H9 (cell line): Measurements from ENCODE around the gene DGCR8. TPM values are rescaled to one million over a fixed set of nuclear protein-coding genes. Genes with fewer than 3 reads are reported as not detected.

Experiments
- DNase-seq: peaks from one replicate; pipeline ENCODE4 v3.0.0-alpha.2; 2017
- H2AFZ ChIP-seq: one replicate; pipeline ENCODE4 v1.6.1; 2013; ENCODE audit warnings: mild to moderate bottlenecking, low read length, control low read depth, moderate library complexity
- H2AK5ac ChIP-seq: 2 replicates; pipeline ENCODE4 v1.6.1; 2013; ENCODE audit warnings: low read length, control low read depth, mixed read lengths; ENCODE audit not compliant: insufficient read length
- H2BK120ac ChIP-seq: one replicate; pipeline ENCODE4 v1.6.1; 2013; ENCODE audit warnings: low read depth, mild to moderate bottlenecking, low read length, control low read depth, inconsistent platforms; ENCODE audit not compliant: poor library complexity, severe bottlenecking
- H2BK12ac ChIP-seq: 2 replicates; pipeline ENCODE4 v1.6.1; 2013; ENCODE audit warnings: low read length, control low read depth, mixed read lengths, low read depth; ENCODE audit not compliant: insufficient read length
- H2BK15ac ChIP-seq: 2 replicates; pipeline ENCODE4 v1.6.1; 2013; ENCODE audit warnings: low read depth, low read length, control low read depth
- H2BK20ac ChIP-seq: one replicate; pipeline ENCODE4 v1.6.1; 2013; ENCODE audit warnings: low read depth, mild to moderate bottlenecking, low read length, control low read depth, inconsistent platforms; ENCODE audit not compliant: poor library complexity, severe bottlenecking
- H2BK5ac ChIP-seq: 2 replicates; pipeline ENCODE4 v1.6.1; 2013; ENCODE audit warnings: low read length, control low read depth, mixed read lengths; ENCODE audit not compliant: insufficient read length
- H3K14ac ChIP-seq: 2 replicates; pipeline ENCODE4 v1.6.1; 2013; ENCODE audit warnings: low read length, control low read depth; ENCODE audit not compliant: insufficient read depth
- H3K18ac ChIP-seq: 2 replicates; pipeline ENCODE4 v1.6.1; 2013; ENCODE audit warnings: low read depth, mild to moderate bottlenecking, mixed read lengths, low read length, control low read depth; ENCODE audit not compliant: insufficient read length
- H3K23ac ChIP-seq: 2 replicates; pipeline ENCODE4 v1.6.1; 2013; ENCODE audit warnings: low read length, control low read depth, mixed read lengths, low read depth; ENCODE audit not compliant: insufficient read length
- H3K23me2 ChIP-seq: 2 replicates; pipeline ENCODE4 v1.6.1; 2013; ENCODE audit warnings: low read depth, mild to moderate bottlenecking, mixed read lengths, low read length, control low read depth; ENCODE audit not compliant: insufficient read length, poor library complexity, severe bottlenecking
- H3K27ac ChIP-seq: 2 replicates; pipeline ENCODE4 v1.5.1; 2013; ENCODE audit warnings: low read length, control low read depth, mixed read lengths, low read depth; ENCODE audit not compliant: insufficient read length
- H3K27me3 ChIP-seq: 2 replicates; pipeline ENCODE4 v1.6.1; 2013; ENCODE audit warnings: low read length, control low read depth, inconsistent platforms; ENCODE audit not compliant: insufficient read depth
- H3K4ac ChIP-seq: 2 replicates; pipeline ENCODE4 v1.6.1; 2013; ENCODE audit warnings: low read depth, mild to moderate bottlenecking, control low read depth, inconsistent platforms, low read length, moderate library complexity
- H3K4me1 ChIP-seq: 2 replicates; pipeline ENCODE4 v1.6.1; 2013; ENCODE audit warnings: low read length, control low read depth, inconsistent platforms; ENCODE audit not compliant: insufficient read depth
- H3K4me2 ChIP-seq: 2 replicates; pipeline ENCODE4 v1.6.1; 2013; ENCODE audit warnings: low read length, control low read depth, mixed read lengths; ENCODE audit not compliant: insufficient read length, insufficient read depth
- H3K56ac ChIP-seq: 2 replicates; pipeline ENCODE4 v1.6.1; 2013; ENCODE audit warnings: low read depth, mild to moderate bottlenecking, mixed read lengths, low read length, control low read depth; ENCODE audit not compliant: insufficient read length
- H3K79me1 ChIP-seq: 2 replicates; pipeline ENCODE4 v1.6.1; 2013; ENCODE audit warnings: low read depth, mild to moderate bottlenecking, moderate library complexity, low read length, control low read depth, inconsistent platforms; ENCODE audit not compliant: insufficient read depth, poor library complexity, severe bottlenecking
- H3K79me2 ChIP-seq: 2 replicates; pipeline ENCODE4 v1.6.1; 2013; ENCODE audit warnings: low read length, control low read depth, inconsistent platforms; ENCODE audit not compliant: insufficient read depth
- H3K9ac ChIP-seq: 2 replicates; pipeline ENCODE4 v1.6.1; 2013; ENCODE audit warnings: low read length, control low read depth, mixed read lengths; ENCODE audit not compliant: insufficient read length; ENCODE audit errors: extremely low read depth
- H3K9me3 ChIP-seq: one replicate; pipeline ENCODE4 v1.6.1; 2013; ENCODE audit warnings: low read depth, low read length, inconsistent platforms; ENCODE audit not compliant: control insufficient read depth
- H3T11ph ChIP-seq: one replicate; pipeline ENCODE4 v1.6.1; 2013; ENCODE audit warnings: mild to moderate bottlenecking, low read length, control low read depth, inconsistent platforms
- H4K20me1 ChIP-seq: one replicate; pipeline ENCODE4 v1.6.1; 2013; ENCODE audit not compliant: control insufficient read depth, insufficient read length, insufficient read depth
- H4K5ac ChIP-seq: 2 replicates; pipeline ENCODE4 v1.6.1; 2013; ENCODE audit warnings: low read depth, mild to moderate bottlenecking, mixed read lengths, low read length, control low read depth; ENCODE audit not compliant: insufficient read length
- H4K8ac ChIP-seq: replicated peaks from 2 replicates; pipeline ENCODE4 v1.6.1; 2013; ENCODE audit warnings: low read length, control low read depth, mixed read lengths, low read depth; ENCODE audit not compliant: insufficient read length
- H4K91ac ChIP-seq: 2 replicates; pipeline ENCODE4 v1.6.1; 2013; ENCODE audit warnings: low read depth, mild to moderate bottlenecking, moderate library complexity, mixed read lengths, low read length, control low read depth; ENCODE audit not compliant: insufficient read length
- H3K27ac Mint-ChIP-seq, 3 experiments: 2 replicates in 2 of 3; 3 replicates in 1 of 3; pipeline ENCODE4 v1.8.0; 2020 to 2021; ENCODE audit warnings: mixed read lengths in 3 of 3, mild to moderate bottlenecking in 1 of 3, moderate library complexity in 1 of 3
- H3K27me3 Mint-ChIP-seq: 2 replicates; pipeline ENCODE4 v1.8.0; 2021; ENCODE audit warnings: low read depth, mild to moderate bottlenecking, moderate library complexity, mixed read lengths
- H3K36me3 Mint-ChIP-seq, 3 experiments: 2 replicates in 2 of 3; 3 replicates in 1 of 3; pipeline ENCODE4 v1.8.0; 2020 to 2021; ENCODE audit warnings: low read depth in 3 of 3, mixed read lengths in 3 of 3; ENCODE audit not compliant: insufficient read depth in 1 of 3
- H3K4me1 Mint-ChIP-seq, 2 experiments: 2 replicates each; pipeline ENCODE4 v1.8.0; 2020; ENCODE audit warnings: mixed read lengths in 2 of 2
- H3K4me3 Mint-ChIP-seq, 2 experiments: 2 replicates in 1 of 2; 3 replicates in 1 of 2; pipeline ENCODE4 v1.8.0; 2020 to 2021; ENCODE audit warnings: mild to moderate bottlenecking in 2 of 2, mixed read lengths in 2 of 2, moderate library complexity in 1 of 2
- H3K9me3 Mint-ChIP-seq, 2 experiments: 2 replicates in 1 of 2; 3 replicates in 1 of 2; pipeline ENCODE4 v1.8.0; 2020; ENCODE audit warnings: mild to moderate bottlenecking in 2 of 2, mixed read lengths in 2 of 2, moderate library complexity in 1 of 2
- WGBS: extraction: QIAGEN DNeasy Blood & Tissue Kit; methylation state at CpG from one replicate; pipeline ENCODE4 v1.1.7; 2013; ENCODE audit warnings: missing lambda C conversion rate, low lambda C conversion rate, mixed read lengths; ENCODE audit not compliant: insufficient read length; ENCODE audit errors: extremely low coverage; 5-methylcytosine and 5-hydroxymethylcytosine counted together
- total RNA-seq: library from RNA; stranded (reverse); gene quantifications from 2 replicates; pipeline ENCODE4 v1.2.1, GENCODE V29; 2021
- TF ChIP-seq, protein P1 (sequence below): fragments of 200-600 bp; sonication (generic); conservative IDR thresholded peaks from 3 replicates; pipeline ENCODE4 v1.8.0; 2021; ENCODE audit warnings: antibody characterized with exemption, mild to moderate bottlenecking

The DGCR8 gene
- total RNA-seq, 1 experiment from 2014 or later = 74.5 TPM

DNA sequence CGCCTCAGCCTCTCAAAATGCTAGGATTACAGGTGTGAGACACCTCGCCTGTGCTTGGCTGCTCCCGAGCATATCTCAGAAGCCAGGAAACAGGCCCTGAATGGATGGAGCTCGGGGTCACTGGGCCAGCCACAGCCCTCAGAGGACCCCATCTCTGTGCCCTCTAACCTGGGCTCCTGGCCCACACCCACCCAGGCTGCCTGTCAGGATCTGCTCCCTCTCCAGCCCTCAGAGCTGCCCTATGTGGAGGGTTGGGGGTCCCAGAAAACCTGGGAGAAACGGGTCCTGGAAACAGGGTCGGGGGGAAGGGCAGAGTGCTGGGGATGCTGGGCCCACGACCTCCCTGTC lies 76.0 kb downstream of the DGCR8 start:
- no peak overlapping the region for H2BK12ac ChIP-seq
- H4K91ac ChIP-seq = no peak overlapping the region
- no peak overlapping the region for H2AK5ac ChIP-seq
- no peak overlapping the region for H4K5ac ChIP-seq
- TF ChIP-seq, protein P1, sequence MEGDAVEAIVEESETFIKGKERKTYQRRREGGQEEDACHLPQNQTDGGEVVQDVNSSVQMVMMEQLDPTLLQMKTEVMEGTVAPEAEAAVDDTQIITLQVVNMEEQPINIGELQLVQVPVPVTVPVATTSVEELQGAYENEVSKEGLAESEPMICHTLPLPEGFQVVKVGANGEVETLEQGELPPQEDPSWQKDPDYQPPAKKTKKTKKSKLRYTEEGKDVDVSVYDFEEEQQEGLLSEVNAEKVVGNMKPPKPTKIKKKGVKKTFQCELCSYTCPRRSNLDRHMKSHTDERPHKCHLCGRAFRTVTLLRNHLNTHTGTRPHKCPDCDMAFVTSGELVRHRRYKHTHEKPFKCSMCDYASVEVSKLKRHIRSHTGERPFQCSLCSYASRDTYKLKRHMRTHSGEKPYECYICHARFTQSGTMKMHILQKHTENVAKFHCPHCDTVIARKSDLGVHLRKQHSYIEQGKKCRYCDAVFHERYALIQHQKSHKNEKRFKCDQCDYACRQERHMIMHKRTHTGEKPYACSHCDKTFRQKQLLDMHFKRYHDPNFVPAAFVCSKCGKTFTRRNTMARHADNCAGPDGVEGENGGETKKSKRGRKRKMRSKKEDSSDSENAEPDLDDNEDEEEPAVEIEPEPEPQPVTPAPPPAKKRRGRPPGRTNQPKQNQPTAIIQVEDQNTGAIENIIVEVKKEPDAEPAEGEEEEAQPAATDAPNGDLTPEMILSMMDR = no peak
- Mint-ChIP-seq H3K4me1 (peaks cover 6 to 14% of the 10 kb centered on the region in 2 experiments), H3K9me3 (no peaks in the 10 kb centered on the region; a peak in 1 of 5 replicates), H3K27me3 (no peaks in the 10 kb centered on the region), H3K27ac (no peak overlapping the region), H3K4me3 (no peak overlapping the region), H3K36me3 (no peaks in the 10 kb centered on the region)
- no peak overlapping the region for H2BK5ac ChIP-seq
- no peak overlapping the region for H3K23ac ChIP-seq
- no CpG with 5 or more reads among the region's 7 CpGs for WGBS
- no peak overlapping the region for H2BK120ac ChIP-seq
- no peaks in the 10 kb centered on the region for H3K27me3 ChIP-seq
- no peak overlapping the region for H2BK20ac ChIP-seq
- H4K8ac ChIP-seq = no peak overlapping the region
- no peak overlapping the region for H3K9ac ChIP-seq
- no peak for DNase-seq
- H4K20me1 ChIP-seq = no peaks in the 10 kb centered on the region
- H3K4ac ChIP-seq = no peak overlapping the region
- H3K79me2 ChIP-seq = no peaks in the 10 kb centered on the region
- H3K27ac ChIP-seq = no peak overlapping the region
- no peaks in the 10 kb centered on the region for H3K79me1 ChIP-seq
- no peaks in the 10 kb centered on the region for H3K4me1 ChIP-seq
- no peak overlapping the region for H3K18ac ChIP-seq
- H3K14ac ChIP-seq = no peak overlapping the region
- no peak overlapping the region for H2AFZ ChIP-seq
- H2BK15ac ChIP-seq = no peak overlapping the region
- peaks cover 5% of the 10 kb centered on the region for H3K23me2 ChIP-seq
- no peak overlapping the region for H3T11ph ChIP-seq
- no peak overlapping the region for H3K56ac ChIP-seq
- no peaks in the 10 kb centered on the region for H3K9me3 ChIP-seq
- no peak overlapping the region for H3K4me2 ChIP-seq
